BLaER1 (cell line): ENCODE data around the gene SLC25A30.

Source experiments
- H3K27ac ChIP-seq: shearing (Covaris generic); formaldehyde crosslinking; 2 replicates; pipeline ENCODE4 v1.8.1; 2022
- H3K27me3 ChIP-seq: shearing (Covaris generic); formaldehyde crosslinking; 2 replicates; pipeline ENCODE4 v1.8.1; 2022
- H3K36me3 ChIP-seq: shearing (Covaris generic); formaldehyde crosslinking; 2 replicates; pipeline ENCODE4 v1.8.1; 2022
- H3K4me1 ChIP-seq: shearing (Covaris generic); formaldehyde crosslinking; 2 replicates; pipeline ENCODE4 v1.8.1; 2022
- H3K4me2 ChIP-seq: shearing (Covaris generic); formaldehyde crosslinking; 2 replicates; pipeline ENCODE4 v1.8.1; 2022
- H3K4me3 ChIP-seq: shearing (Covaris generic); formaldehyde crosslinking; 2 replicates; pipeline ENCODE4 v1.8.1; 2022
- H3K9ac ChIP-seq: shearing (Covaris generic); formaldehyde crosslinking; 2 replicates; pipeline ENCODE4 v1.8.1; 2022
- H3K9me3 ChIP-seq: shearing (Covaris generic); formaldehyde crosslinking; 2 replicates; pipeline ENCODE4 v1.8.1; 2022
- H4K20me1 ChIP-seq: shearing (Covaris generic); formaldehyde crosslinking; 2 replicates; pipeline ENCODE4 v1.8.1; 2022
- Cebpa-rat ChIP-seq: shearing (Covaris generic); IDR thresholded peaks from 2 replicates; pipeline ENCODE4 v1.8.1; 2022

SLC25A30 gene, protein sequence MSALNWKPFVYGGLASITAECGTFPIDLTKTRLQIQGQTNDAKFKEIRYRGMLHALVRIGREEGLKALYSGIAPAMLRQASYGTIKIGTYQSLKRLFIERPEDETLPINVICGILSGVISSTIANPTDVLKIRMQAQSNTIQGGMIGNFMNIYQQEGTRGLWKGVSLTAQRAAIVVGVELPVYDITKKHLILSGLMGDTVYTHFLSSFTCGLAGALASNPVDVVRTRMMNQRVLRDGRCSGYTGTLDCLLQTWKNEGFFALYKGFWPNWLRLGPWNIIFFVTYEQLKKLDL

DNA sequence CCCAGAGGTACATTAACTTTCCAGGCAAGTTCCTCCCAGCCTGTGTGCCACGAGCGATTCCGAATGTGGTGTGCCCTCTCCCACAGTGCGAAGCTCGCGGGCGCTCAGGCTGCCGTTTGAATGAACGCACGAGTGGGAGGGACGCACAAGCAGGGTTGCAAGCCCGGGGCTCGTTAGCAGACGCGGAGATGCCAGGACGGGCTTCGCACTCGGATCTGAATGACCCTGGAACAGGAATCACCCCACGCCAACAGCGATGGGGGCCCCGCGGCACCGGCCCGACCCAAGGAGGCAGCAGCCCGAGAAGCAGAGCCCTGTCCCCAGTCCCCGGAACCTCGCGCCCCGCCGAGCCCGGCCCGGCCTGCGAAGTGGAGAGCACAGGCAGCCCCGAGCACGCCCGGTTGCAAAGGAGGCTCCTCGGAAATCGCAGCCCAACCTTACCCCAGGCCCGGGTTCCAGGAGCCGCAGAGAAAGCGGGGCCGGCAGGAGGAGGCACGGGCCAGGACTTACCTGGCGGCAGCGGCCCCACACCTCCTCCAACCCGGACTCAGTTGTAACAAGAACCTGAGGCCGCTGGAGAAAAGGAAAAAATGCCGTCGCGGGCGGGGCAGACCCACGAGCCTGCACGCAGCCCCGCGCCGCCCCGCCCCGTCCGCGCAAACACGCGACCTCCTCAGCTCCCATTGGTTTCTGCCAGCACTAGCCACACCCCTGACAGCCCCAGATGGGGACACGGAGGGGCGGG lies at the start of gene SLC25A30:
SLC25A30 (minus strand) TSS at position 584 of the 745 bp plus-strand sequence. CDS start 6,948 bp downstream, outside the sequence.
- peak within 1 kb of the TSS; percentile 84 for H3K4me3 ChIP-seq
- H3K27ac ChIP-seq, result peak within 1 kb of the TSS; percentile 82
- H3K9ac ChIP-seq, result peak within 1 kb of the TSS; percentile 81
- H4K20me1 ChIP-seq, result peaks cover 10% of the 10 kb centered on the region; the same call in 1 of the 2 replicates
- H3K36me3 ChIP-seq, result no peaks in the 10 kb centered on the region
- peaks cover 15% of the 10 kb centered on the region for H3K4me1 ChIP-seq
- TF ChIP-seq Cebpa-rat, result no peak
- H3K9me3 ChIP-seq, result no peaks in the 10 kb centered on the region
- peak within 1 kb of the TSS; percentile 91 for H3K4me2 ChIP-seq
- H3K27me3 ChIP-seq, result no peaks in the 10 kb centered on the region

DNA sequence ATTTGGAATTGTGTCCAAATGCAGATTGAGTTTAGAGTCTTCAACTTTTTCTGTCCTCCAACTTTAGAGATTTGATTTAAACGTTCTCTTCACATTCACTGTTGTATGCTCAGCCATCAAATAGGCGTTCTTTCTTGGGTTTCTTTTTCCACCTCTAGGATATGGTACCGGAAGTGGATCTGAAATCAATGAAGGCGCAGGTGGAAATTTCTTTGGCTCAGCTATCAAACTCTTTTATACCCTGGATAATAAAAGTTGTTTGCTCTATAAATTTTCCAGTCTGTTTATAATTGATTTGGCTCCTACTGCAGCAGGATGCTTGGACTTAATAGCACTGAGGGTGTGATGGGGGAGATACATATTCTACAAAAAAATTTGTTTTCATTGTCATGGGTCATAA lies 48.2 kb upstream of the SLC25A30 start:
- peaks cover 18% of the 10 kb centered on the region for H3K36me3 ChIP-seq
- H3K9me3 ChIP-seq, result peaks cover 4% of the 10 kb centered on the region; the same call in 1 of the 2 replicates
- no peak overlapping the region for H3K27ac ChIP-seq
- 0 out of 2 replicates have a peak overlapping the region, but pooled peaks have one; percentile 88 for H3K9ac ChIP-seq
- H3K27me3 ChIP-seq, result no peaks in the 10 kb centered on the region
- peaks cover 30% of the 10 kb centered on the region for H3K4me1 ChIP-seq
- peak overlapping the region; percentile 84 for H3K4me2 ChIP-seq
- peaks cover 59% of the 10 kb centered on the region for H4K20me1 ChIP-seq
- no peak for TF ChIP-seq Cebpa-rat
- peak overlapping the region; percentile 87; the same call in 1 of the 2 replicates for H3K4me3 ChIP-seq

DNA sequence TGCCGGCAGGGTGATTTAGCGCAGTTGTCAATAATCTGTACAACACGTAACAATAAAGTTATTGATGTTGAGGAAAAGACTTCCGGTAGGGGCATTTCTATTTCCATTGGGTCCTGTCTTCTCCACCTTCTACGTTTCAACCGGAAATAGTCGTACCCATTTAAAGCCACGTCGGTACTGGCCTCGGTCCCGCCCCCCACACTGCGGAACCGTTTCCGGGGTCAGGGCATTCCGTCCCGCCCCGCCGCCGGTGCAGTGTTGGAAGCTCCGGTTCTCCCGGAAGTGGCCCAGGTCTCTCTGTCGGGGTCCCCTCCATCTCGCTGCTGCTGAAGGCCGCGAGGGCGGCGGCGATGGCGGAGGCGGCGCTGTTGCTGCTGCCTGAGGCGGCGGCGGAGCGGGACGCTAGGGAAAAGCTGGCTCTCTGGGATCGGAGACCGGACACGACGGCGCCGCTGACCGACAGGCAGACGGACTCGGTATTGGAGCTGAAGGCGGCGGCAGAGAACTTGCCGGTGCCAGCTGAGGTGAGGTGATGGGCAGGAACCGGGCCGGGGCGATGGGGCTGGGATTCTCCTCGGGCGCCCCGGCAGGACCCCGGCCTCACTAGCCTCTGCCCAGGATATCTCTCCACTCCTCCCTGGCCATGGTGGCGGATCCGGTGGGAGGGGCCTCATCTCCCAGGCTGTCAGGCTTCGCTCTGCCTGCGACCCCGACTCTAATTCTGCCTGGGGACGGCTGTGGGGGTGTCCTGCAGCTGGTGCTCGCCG lies 46.7 kb upstream of the SLC25A30 start, which contains the start of gene COG3:
COG3 (plus strand) TSS at position 253 of the 767 bp plus-strand sequence; CDS start at position 351, 98 bp downstream.
- peaks cover 9% of the 10 kb centered on the region; the same call in 1 of the 2 replicates for H3K36me3 ChIP-seq
- peaks cover 30% of the 10 kb centered on the region for H3K4me1 ChIP-seq
- no peak for TF ChIP-seq Cebpa-rat
- H3K4me3 ChIP-seq, result peak within 1 kb of the TSS; percentile 87
- no peaks in the 10 kb centered on the region for H3K27me3 ChIP-seq
- H3K27ac ChIP-seq, result peak within 1 kb of the TSS; percentile 91
- H4K20me1 ChIP-seq, result peaks cover 45% of the 10 kb centered on the region
- H3K9ac ChIP-seq, result peak within 1 kb of the TSS; percentile 88
- H3K4me2 ChIP-seq, result peak within 1 kb of the TSS; percentile 94
- H3K9me3 ChIP-seq, result peaks cover 4% of the 10 kb centered on the region; the same call in 1 of the 2 replicates

DNA sequence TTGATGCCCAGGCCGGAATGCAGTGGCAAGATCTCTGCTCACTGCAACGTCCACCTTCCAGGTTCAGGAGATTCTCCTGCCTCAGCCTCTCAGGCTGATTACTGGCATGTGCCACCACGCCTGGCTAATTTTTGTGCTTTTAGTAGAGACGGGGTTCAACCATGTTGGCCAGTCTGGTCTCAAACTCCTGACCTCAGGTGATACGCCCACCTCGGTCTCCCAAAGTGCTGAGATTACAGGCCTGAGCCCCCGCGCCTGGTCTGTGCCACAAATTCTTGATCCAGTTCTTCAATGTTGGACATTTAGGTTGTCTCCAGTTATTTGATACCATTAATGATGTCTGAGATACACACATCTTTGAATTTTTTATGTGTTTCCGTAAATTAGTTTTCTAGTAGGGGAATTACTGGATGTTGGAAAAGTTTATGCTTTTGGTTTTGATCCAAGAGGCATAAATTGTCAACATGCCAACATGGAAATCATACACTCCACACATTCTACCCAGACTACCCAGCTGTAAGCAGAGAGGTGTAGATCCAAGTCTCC lies 46.0 kb upstream of the SLC25A30 start:
- no peak for TF ChIP-seq Cebpa-rat
- peaks cover 30% of the 10 kb centered on the region for H3K4me1 ChIP-seq
- peaks cover 11% of the 10 kb centered on the region; the same call in 1 of the 2 replicates for H3K9me3 ChIP-seq
- H4K20me1 ChIP-seq, result peaks cover 42% of the 10 kb centered on the region
- no peaks in the 10 kb centered on the region for H3K27me3 ChIP-seq
- peak overlapping the region; percentile 87 for H3K4me3 ChIP-seq
- H3K27ac ChIP-seq, result peak overlapping the region; percentile 91
- peak overlapping the region; percentile 88 for H3K9ac ChIP-seq
- H3K4me2 ChIP-seq, result peak overlapping the region; percentile 94
- H3K36me3 ChIP-seq, result peaks cover 9% of the 10 kb centered on the region; the same call in 1 of the 2 replicates

DNA sequence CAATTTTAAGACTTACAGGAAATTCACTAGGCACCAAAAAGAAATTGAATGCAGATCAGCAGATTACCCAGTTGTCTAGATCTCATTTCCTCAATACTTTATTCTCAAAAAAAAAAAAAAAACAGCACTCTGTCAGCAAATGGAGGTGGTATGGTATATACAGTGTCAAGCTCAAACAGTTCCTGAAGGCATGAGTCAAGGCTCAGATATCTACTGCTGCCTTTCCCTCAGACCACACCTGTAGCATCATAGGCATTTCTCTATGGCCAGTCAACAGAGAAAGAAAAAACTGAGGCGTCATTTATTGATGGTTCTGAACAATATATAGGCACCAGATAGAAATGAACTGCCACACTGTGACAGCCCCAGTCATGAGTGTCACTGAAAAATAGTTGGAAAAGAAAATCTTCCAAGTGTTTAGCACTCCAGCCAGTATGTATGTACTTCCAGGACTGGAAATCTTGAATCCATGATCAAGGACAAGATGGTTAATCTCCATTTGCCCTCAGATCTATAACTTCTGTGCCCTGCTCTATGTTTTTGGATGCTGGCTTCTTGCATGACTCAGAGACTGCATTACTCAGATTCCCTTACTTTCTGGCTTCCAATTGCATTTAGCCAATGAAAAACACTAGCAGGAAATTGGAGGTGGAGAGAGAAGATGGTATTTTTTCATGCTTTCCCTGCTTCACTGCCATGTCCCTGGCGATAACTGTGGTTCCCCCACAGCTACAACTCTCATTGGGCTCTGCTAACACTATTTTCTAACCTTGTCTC lies 38.2 kb upstream of the SLC25A30 start:
- Histone ChIP-seq H3K4me3 (no peak overlapping the region), H3K36me3 (no peaks in the 10 kb centered on the region), H3K27me3 (no peaks in the 10 kb centered on the region), H3K9ac (no peak overlapping the region), H3K4me1 (no peaks in the 10 kb centered on the region), H3K9me3 (peaks cover 32% of the 10 kb centered on the region), H3K4me2 (no peak overlapping the region), H3K27ac (no peak overlapping the region), H4K20me1 (no peaks in the 10 kb centered on the region)
- TF ChIP-seq Cebpa-rat, result no peak

DNA sequence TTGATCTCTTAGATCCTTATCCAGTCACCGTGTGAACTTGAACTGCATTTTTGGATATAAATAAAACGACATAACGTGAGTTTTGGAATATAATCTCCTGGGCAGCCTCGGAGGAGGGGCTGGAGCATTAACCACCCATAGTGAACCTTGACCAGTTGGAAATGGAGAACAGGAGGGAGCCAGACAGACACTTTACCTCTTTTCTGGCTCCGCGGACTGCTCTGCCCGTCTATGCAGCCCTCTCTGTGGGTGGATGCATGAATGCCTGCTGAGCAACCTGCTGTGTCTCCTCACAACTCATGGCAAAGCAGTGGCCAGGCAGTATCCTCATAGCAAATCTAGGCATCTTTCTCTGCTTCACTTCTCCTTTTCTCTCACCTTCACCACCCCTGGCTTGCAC lies 36.0 kb upstream of the SLC25A30 start:
- Histone ChIP-seq H4K20me1 (no peaks in the 10 kb centered on the region), H3K9ac (no peak overlapping the region), H3K4me2 (no peak overlapping the region), H3K9me3 (peaks cover 22% of the 10 kb centered on the region), H3K4me3 (no peak overlapping the region), H3K27ac (no peak overlapping the region), H3K36me3 (no peaks in the 10 kb centered on the region), H3K27me3 (no peaks in the 10 kb centered on the region), H3K4me1 (no peaks in the 10 kb centered on the region)
- no peak for TF ChIP-seq Cebpa-rat

DNA sequence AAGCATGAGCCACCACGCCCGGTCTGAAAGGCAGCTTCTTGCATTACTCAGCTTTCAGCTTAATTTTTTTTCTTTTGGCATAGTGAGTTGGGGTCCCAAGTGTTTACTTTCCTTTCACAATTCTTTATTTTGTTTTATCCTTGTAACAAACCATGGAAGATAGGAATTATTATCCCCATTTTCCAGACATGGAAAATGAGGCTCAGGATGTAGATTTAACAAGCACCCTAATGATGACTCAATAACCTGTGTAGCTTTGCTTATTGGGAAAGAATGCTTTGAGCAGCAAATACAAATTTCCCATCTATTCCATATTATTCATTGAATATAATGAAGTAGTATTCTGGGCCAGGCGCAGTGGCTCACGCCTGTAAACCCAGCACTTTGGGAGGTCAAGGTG lies 33.1 kb upstream of the SLC25A30 start:
- no peaks in the 10 kb centered on the region for H3K4me1 ChIP-seq
- no peak overlapping the region for H3K9ac ChIP-seq
- no peak overlapping the region for H3K4me2 ChIP-seq
- no peaks in the 10 kb centered on the region for H3K9me3 ChIP-seq
- no peaks in the 10 kb centered on the region for H3K36me3 ChIP-seq
- no peak overlapping the region for H3K27ac ChIP-seq
- H4K20me1 ChIP-seq, result no peaks in the 10 kb centered on the region
- no peak for TF ChIP-seq Cebpa-rat
- no peak overlapping the region for H3K4me3 ChIP-seq
- H3K27me3 ChIP-seq, result no peaks in the 10 kb centered on the region

DNA sequence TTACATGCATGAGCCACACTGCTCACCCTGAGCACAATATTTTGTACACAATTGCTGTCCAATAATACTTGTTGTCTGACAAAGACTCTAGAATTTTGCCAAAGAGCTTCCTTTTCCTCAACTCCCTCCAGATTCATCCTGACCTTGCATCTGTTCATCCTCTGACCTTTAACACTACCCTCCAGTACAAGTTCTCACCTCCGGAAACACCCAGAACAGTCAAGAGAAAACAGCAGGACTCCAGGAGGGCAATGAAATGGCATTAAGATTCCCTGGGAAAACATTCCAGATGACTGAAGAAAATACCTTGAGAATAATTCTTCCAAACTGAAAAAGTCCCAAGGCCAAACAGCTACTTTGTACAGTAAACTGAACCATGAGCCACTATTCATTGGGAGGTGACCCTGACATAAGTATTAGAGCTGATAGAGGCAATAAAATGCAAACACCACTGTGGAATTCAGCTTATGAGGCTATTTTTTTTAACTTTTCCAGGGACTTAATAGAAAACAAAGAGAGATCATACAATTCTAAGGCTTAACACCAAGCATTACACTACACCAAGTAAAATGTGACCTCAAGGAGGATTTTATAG lies 30.9 kb upstream of the SLC25A30 start:
- no peaks in the 10 kb centered on the region for H3K4me1 ChIP-seq
- no peak overlapping the region for H3K4me3 ChIP-seq
- no peaks in the 10 kb centered on the region for H3K36me3 ChIP-seq
- H3K27ac ChIP-seq, result no peak overlapping the region
- TF ChIP-seq Cebpa-rat, result no peak
- H3K9me3 ChIP-seq, result no peaks in the 10 kb centered on the region
- no peaks in the 10 kb centered on the region for H3K27me3 ChIP-seq
- no peaks in the 10 kb centered on the region for H4K20me1 ChIP-seq
- H3K4me2 ChIP-seq, result no peak overlapping the region
- no peak overlapping the region for H3K9ac ChIP-seq
